A673 (cell line): ENCODE data around the gene SOBP. TPM values are rescaled to one million over a fixed set of nuclear protein-coding genes. Genes with fewer than 3 reads are reported as not detected.

Experiments
- BruUV-seq: library from RNA; stranded (reverse); fragments of 400-500 nt; replicated peaks from 2 replicates; lab custom pipeline; 2021; lab: Mats Ljungman, UMichigan
- CTCF ChIA-PET: fragments of 300-600 bp; sonication (Branson Sonifier 250); formaldehyde crosslinking; loops from one replicate; lab custom pipeline; 2022; ENCODE audit warnings: antibody characterized with exemption; lab: Charles Lee
- POLR2A ChIA-PET: fragments of 300-600 bp; sonication (Branson Sonifier 250); formaldehyde crosslinking; loops from one replicate; lab custom pipeline; 2022; ENCODE audit warnings: antibody characterized with exemption; ENCODE audit not compliant: low non-redundant PET; lab: Charles Lee
- DNase-seq: peaks from one replicate; pipeline ENCODE4 v3.0.0-alpha.2; 2015; ENCODE audit warnings: low spot score
- H3K27ac ChIP-seq: fragments of 200-600 bp; sonication (generic); 2 replicates; pipeline ENCODE4 v1.5.1; 2016; ENCODE audit warnings: mixed run types, low read depth, mild to moderate bottlenecking, mixed read lengths, antibody characterized with exemption, low read length; ENCODE audit not compliant: poor library complexity, severe bottlenecking
- H3K27me3 ChIP-seq: fragments of 200-600 bp; sonication (generic); replicated peaks from 2 replicates; pipeline ENCODE4 v1.6.1; 2017; ENCODE audit warnings: mixed run types, low read depth, mild to moderate bottlenecking, mixed read lengths, antibody characterized with exemption, low read length; ENCODE audit not compliant: insufficient read depth, poor library complexity
- H3K36me3 ChIP-seq: fragments of 200-600 bp; sonication (generic); 2 replicates; pipeline ENCODE4 v1.6.1; 2016; ENCODE audit warnings: mixed run types, mild to moderate bottlenecking, mixed read lengths, antibody characterized with exemption, low read length; ENCODE audit not compliant: insufficient read depth, poor library complexity, severe bottlenecking
- H3K4me1 ChIP-seq: fragments of 200-600 bp; sonication (generic); 2 replicates; pipeline ENCODE4 v1.6.1; 2017; ENCODE audit warnings: mixed run types, mild to moderate bottlenecking, mixed read lengths, antibody characterized with exemption, low read length; ENCODE audit not compliant: insufficient read depth, poor library complexity, severe bottlenecking
- H3K4me3 ChIP-seq: fragments of 200-600 bp; sonication (generic); 2 replicates; pipeline ENCODE4 v1.5.1; 2016; ENCODE audit warnings: low read depth, mixed run types, mild to moderate bottlenecking, mixed read lengths, low read length; ENCODE audit not compliant: poor library complexity, severe bottlenecking
- H3K9me3 ChIP-seq: fragments of 200-600 bp; sonication (generic); 2 replicates; pipeline ENCODE4 v1.6.1; 2016; ENCODE audit warnings: mixed run types, low read depth, mild to moderate bottlenecking, mixed read lengths, antibody characterized with exemption, low read length; ENCODE audit not compliant: poor library complexity, severe bottlenecking
- EZH2 ChIP-seq: fragments of 200-600 bp; sonication (generic); IDR thresholded peaks from 2 replicates; pipeline ENCODE4 v1.6.1; 2017; ENCODE audit warnings: borderline replicate concordance, low read depth, mild to moderate bottlenecking, mixed read lengths, antibody characterized with exemption, low read length; ENCODE audit not compliant: poor library complexity, severe bottlenecking
- intact Hi-C: fragments of 100-400 bp; cut with micrococcal nuclease; formaldehyde crosslinking; loops from one replicate; pipeline ENCODE4 v1.10.0; 2022; ENCODE audit not compliant: unreplicated experiment
- total RNA-seq: library from RNA; stranded (reverse); gene quantifications from 2 replicates; pipeline ENCODE4 v1.2.3, GENCODE V29; 2021
- TF ChIP-seq, protein P1 (sequence below): fragments of 300-800, 200-600 bp; sonication (generic); conservative IDR thresholded peaks from 2 replicates; pipeline ENCODE4 v1.5.1; 2017; ENCODE audit warnings: low read depth, mild to moderate bottlenecking, antibody characterized with exemption, low read length, moderate library complexity, mixed read lengths

Gene SOBP
- total RNA-seq, 1 experiment from 2014 or later, result 3.3 TPM

DNA sequence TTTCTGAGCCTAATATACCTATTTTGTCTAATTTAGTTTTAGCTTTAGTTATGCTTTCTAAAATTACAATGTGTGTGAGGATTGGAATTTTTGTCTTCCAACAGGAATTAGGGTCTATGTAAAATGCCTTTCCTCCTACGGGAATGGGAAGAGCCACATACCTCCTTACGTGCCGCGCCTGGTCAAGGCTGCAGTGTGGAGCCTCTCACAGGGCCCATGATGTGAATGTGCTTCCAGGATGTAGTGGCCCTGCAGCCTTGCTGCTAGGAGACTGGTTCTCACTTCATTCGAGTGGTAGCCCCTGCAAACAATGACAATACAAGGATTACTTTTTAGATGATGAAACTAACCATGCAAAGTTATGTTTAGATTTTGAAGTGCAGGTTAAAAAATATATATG, 110.2 kb downstream of the SOBP start:
- ChIA-PET CTCF (no interaction called here), POLR2A (no interaction called here)
- no peak for DNase-seq
- Histone ChIP-seq H3K27me3 (no peaks in the 10 kb centered on the region), H3K27ac (no peak overlapping the region), H3K4me3 (no peak overlapping the region), H3K9me3 (no peaks in the 10 kb centered on the region), H3K4me1 (peaks cover 15% of the 10 kb centered on the region), H3K36me3 (no peaks in the 10 kb centered on the region)
- TF ChIP-seq, protein P1, sequence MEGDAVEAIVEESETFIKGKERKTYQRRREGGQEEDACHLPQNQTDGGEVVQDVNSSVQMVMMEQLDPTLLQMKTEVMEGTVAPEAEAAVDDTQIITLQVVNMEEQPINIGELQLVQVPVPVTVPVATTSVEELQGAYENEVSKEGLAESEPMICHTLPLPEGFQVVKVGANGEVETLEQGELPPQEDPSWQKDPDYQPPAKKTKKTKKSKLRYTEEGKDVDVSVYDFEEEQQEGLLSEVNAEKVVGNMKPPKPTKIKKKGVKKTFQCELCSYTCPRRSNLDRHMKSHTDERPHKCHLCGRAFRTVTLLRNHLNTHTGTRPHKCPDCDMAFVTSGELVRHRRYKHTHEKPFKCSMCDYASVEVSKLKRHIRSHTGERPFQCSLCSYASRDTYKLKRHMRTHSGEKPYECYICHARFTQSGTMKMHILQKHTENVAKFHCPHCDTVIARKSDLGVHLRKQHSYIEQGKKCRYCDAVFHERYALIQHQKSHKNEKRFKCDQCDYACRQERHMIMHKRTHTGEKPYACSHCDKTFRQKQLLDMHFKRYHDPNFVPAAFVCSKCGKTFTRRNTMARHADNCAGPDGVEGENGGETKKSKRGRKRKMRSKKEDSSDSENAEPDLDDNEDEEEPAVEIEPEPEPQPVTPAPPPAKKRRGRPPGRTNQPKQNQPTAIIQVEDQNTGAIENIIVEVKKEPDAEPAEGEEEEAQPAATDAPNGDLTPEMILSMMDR, result no peak
- no peak for TF ChIP-seq EZH2
- BruUV-seq, result no TSS peak
- intact Hi-C loops, result no loop called here

DNA sequence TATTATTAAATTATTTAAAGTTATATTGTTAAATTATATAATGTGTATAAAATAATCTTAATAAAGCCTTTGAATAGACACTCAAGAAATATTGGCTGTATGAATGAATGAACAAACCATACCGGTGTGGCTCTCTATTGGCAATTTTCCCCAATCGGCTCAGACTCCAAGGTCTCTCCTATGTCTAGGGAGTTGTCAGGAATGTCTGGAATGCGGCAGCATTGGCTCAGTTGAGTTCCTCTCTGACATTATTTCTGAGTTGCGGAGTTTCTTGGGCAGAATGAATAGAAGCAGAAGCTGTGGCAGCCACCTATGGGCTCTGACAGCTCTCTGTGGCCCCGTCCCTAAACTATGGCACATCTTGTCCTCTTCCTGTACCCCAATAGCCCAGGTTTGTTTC, 111.0 kb downstream of the SOBP start:
- H3K27ac ChIP-seq, result no peak overlapping the region
- no peaks in the 10 kb centered on the region for H3K36me3 ChIP-seq
- no peaks in the 10 kb centered on the region for H3K27me3 ChIP-seq
- no TSS peak for BruUV-seq
- intact Hi-C loops, result no loop called here
- peaks cover 15% of the 10 kb centered on the region for H3K4me1 ChIP-seq
- no peaks in the 10 kb centered on the region for H3K9me3 ChIP-seq
- no peak overlapping the region for H3K4me3 ChIP-seq
- POLR2A ChIA-PET, result no interaction called here
- no peak for TF ChIP-seq EZH2
- TF ChIP-seq, protein P1, result no peak
- CTCF ChIA-PET, result no interaction called here
- peak; percentile 52 for DNase-seq

DNA sequence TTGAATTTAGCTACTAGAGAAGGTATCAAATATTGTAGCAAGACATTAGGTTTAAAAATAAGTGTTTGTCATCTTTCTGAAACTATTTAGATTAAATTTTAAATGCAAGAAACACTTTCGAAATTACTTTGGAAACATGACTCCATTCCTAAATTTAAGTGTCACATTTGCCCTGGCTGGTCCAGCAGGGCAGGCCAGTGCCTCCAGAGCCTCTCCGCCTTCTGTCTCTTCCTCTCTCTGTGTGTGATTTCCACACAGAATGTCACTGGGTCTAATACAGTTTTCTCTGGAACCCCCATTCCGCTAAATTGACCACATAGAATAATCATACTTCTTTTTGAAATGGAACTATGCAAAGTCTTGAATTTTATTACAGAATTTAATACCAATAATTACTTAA, 111.5 kb downstream of the SOBP start:
- no peaks in the 10 kb centered on the region for H3K9me3 ChIP-seq
- peaks cover 15% of the 10 kb centered on the region for H3K4me1 ChIP-seq
- no peaks in the 10 kb centered on the region for H3K36me3 ChIP-seq
- TF ChIP-seq EZH2, result no peak
- TF ChIP-seq, protein P1, result no peak
- intact Hi-C loops, result no loop called here
- BruUV-seq, result no TSS peak
- ChIA-PET POLR2A (no interaction called here), CTCF (no interaction called here)
- no peak overlapping the region for H3K27ac ChIP-seq
- H3K27me3 ChIP-seq, result no peaks in the 10 kb centered on the region
- H3K4me3 ChIP-seq, result no peak overlapping the region
- DNase-seq, result no peak
